HepG2 (cell line): ENCODE data around the gene RINL. TPM values are rescaled to one million over a fixed set of nuclear protein-coding genes. Genes with fewer than 3 reads are reported as not detected.

Experiments used
- FOXO1 ChIP-seq: sonication (generic); formaldehyde crosslinking; IDR thresholded peaks from 2 replicates; pipeline ENCODE4 v1.4.0; 2020; ENCODE audit warnings: missing genetic modification reagents
- GABPA ChIP-seq, 2 experiments: IDR thresholded peaks; 2 replicates each; pipeline ENCODE4 v1.6.1; 2011 to 2016; ENCODE audit warnings: low read depth in 2 of 2, low read length in 1 of 2, missing biosample characterization in 1 of 2, missing genetic modification characterization in 1 of 2
- KAT2B ChIP-seq: fragments of 150-350 bp; IDR thresholded peaks from 2 replicates; pipeline ENCODE4 v1.6.1; 2014; ENCODE audit warnings: low read depth, low read length, borderline replicate concordance
- STAG1 ChIP-seq: sonication (generic); formaldehyde crosslinking; IDR thresholded peaks from 2 replicates; pipeline ENCODE4 v1.4.0; 2020; ENCODE audit warnings: missing genetic modification reagents
- YY1 ChIP-seq: IDR thresholded peaks from 2 replicates; pipeline ENCODE4 v1.6.1; 2011; ENCODE audit warnings: low read length, low read depth, moderate library complexity, mild to moderate bottlenecking; ENCODE audit not compliant: insufficient read depth, insufficient replicate concordance
- ZKSCAN5 ChIP-seq: sonication (generic); formaldehyde crosslinking; IDR thresholded peaks from 2 replicates; pipeline ENCODE4 v1.5.1; 2020; ENCODE audit warnings: mild to moderate bottlenecking, missing genetic modification reagents
- ZNF230 ChIP-seq: sonication (generic); formaldehyde crosslinking; IDR thresholded peaks from 2 replicates; pipeline ENCODE4 v1.4.0; 2020; ENCODE audit warnings: mild to moderate bottlenecking, missing genetic modification reagents
- ZNF616 ChIP-seq: sonication (generic); formaldehyde crosslinking; IDR thresholded peaks from 2 replicates; pipeline ENCODE4 v1.5.0; 2020; ENCODE audit warnings: low read depth, mild to moderate bottlenecking, missing genetic modification reagents
- ZSCAN12 ChIP-seq: sonication (generic); formaldehyde crosslinking; IDR thresholded peaks from 2 replicates; pipeline ENCODE4 v1.9.0; 2021; ENCODE audit warnings: mild to moderate bottlenecking, missing genetic modification reagents
- ZSCAN31 ChIP-seq: sonication (generic); formaldehyde crosslinking; IDR thresholded peaks from 2 replicates; pipeline ENCODE4 v1.5.0; 2020; ENCODE audit warnings: low read depth, mild to moderate bottlenecking, missing genetic modification reagents
- polyA plus RNA-seq, 8 experiments: library from polyadenylated mRNA; depleted of rRNA in 3 of 8; stranded (reverse) in 7 of 8; unstranded in 1 of 8; fragments of >200 nt; fragmentation: Illumina TruSeq in 4 of 8; extraction: Trizol in 4 of 8; gene quantifications; 2 replicates each; pipeline versions ENCODE4 v1.2.1 to v1.2.3, GENCODE V29; 2011 to 2016; ENCODE audit warnings: low read depth in 4 of 8, missing spikeins in 1 of 8, mixed read lengths in 1 of 8; ENCODE audit not compliant: insufficient read depth in 1 of 8
- total RNA-seq, 5 experiments: library from RNA; depleted of rRNA; stranded (reverse); fragments of >200 nt; fragmentation: Illumina TruSeq; extraction: Trizol; gene quantifications; 2 replicates each; pipeline ENCODE4 v1.2.3, GENCODE V29; 2016; ENCODE audit warnings: low read depth in 1 of 5
- TF ChIP-seq, protein P1 (sequence below): IDR thresholded peaks from 2 replicates; pipeline ENCODE4 v1.6.1; 2016; ENCODE audit warnings: missing biosample characterization, missing genetic modification reagents, low read depth
- TF ChIP-seq, protein P2 (sequence below): sonication (generic); formaldehyde crosslinking; conservative IDR thresholded peaks from 2 replicates; pipeline ENCODE4 v1.8.0; 2022; ENCODE audit warnings: missing genetic modification reagents
- TF ChIP-seq, protein P3 (sequence below): sonication (generic); formaldehyde crosslinking; IDR thresholded peaks from 2 replicates; pipeline ENCODE4 v1.5.0; 2020; ENCODE audit warnings: missing genetic modification reagents
- TF ChIP-seq, protein P4 (sequence below): sonication (generic); formaldehyde crosslinking; IDR thresholded peaks from 2 replicates; pipeline ENCODE4 v1.8.0; 2022; ENCODE audit warnings: mild to moderate bottlenecking, missing genetic modification reagents
- TF ChIP-seq, protein P5 (sequence below): sonication (generic); formaldehyde crosslinking; IDR thresholded peaks from 2 replicates; pipeline ENCODE4 v1.4.0; 2020; ENCODE audit warnings: missing genetic modification reagents, borderline replicate concordance
- TF ChIP-seq, protein P6 (sequence below), 2 experiments: sonication (generic) in 1 of 2; formaldehyde crosslinking in 1 of 2; IDR thresholded peaks; 2 replicates each; pipeline versions ENCODE4 v1.4.0 to v1.6.1; 2016 to 2020; ENCODE audit warnings: borderline replicate concordance in 1 of 2, low read depth in 1 of 2, mild to moderate bottlenecking in 1 of 2, missing genetic modification reagents in 1 of 2

The RINL gene
- total and polyA plus RNA-seq, 2 of the 13 experiments (the other 11 are each of a cell fraction or from before 2014, with no cell fraction given), result 11.4 to 18.0 TPM

DNA sequence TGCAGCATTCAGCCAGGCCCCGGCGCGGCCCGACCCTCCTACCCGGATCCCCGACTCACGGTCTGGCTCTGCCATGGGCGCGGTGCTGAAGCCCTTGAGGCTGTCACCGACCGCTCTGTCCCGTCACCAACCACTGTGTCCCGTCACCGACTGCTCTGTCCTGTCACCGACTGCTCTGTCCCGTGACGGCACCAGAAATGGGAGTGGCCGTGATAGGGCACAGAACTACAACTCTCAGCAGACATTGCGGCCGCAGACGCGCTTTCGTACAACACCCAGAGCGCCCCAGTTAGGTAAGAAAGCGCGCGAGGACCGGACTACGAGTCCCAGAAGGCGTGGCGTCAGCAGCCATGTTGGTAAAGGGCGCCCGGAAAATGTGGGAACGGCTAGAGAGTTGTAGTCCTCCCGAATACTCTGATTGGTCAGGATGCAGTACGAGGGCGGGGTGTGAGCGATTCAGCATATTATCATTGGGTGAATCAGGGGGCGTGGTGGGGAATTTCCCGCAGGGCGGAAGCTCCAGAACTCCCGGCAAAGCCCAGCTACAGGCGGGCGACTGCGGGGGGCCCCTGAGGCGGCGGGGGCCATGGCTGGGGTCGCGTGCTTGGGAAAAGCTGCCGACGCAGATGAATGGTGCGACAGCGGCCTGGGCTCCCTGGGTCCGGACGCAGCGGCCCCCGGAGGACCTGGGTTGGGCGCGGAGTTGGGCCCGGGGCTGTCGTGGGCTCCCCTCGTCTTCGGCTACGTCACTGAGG lies 21.5 kb upstream of the RINL start, which contains the start of the genes NFKBIB and SIRT2 (continued):
- TF ChIP-seq, protein P1, sequence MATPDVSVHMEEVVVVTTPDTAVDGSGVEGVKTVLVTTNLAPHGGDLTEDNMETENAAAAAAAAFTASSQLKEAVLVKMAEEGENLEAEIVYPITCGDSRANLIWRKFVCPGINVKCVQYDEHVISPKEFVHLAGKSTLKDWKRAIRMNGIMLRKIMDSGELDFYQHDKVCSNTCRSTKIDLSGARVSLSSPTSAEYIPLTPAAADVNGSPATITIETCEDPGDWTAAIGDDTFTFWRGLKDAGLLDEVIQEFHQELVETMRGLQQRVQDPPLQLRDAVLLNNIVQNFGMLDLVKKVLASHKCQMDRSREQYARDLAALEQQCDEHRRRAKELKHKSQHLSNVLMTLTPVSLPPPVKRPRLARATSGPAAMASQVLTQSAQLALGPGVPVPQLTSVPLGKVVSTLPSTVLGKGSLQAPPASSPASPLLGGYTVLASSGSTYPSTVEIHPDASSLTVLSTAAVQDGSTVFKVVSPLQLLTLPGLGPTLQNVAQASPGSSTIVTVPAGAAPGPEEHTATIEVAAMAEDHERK (CRISPR knock-in tag), result peak; percentile 87
- TF ChIP-seq, protein P2, sequence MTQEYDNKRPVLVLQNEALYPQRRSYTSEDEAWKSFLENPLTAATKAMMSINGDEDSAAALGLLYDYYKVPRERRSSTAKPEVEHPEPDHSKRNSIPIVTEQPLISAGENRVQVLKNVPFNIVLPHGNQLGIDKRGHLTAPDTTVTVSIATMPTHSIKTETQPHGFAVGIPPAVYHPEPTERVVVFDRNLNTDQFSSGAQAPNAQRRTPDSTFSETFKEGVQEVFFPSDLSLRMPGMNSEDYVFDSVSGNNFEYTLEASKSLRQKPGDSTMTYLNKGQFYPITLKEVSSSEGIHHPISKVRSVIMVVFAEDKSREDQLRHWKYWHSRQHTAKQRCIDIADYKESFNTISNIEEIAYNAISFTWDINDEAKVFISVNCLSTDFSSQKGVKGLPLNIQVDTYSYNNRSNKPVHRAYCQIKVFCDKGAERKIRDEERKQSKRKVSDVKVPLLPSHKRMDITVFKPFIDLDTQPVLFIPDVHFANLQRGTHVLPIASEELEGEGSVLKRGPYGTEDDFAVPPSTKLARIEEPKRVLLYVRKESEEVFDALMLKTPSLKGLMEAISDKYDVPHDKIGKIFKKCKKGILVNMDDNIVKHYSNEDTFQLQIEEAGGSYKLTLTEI, result no peak
- TF ChIP-seq FOXO1 (CRISPR knock-in tag) (peak; percentile 17; the same call in 1 of the 2 replicates), STAG1 (CRISPR knock-in tag) (peak; percentile 38), ZSCAN31 (no peak; the same call in 1 of the 2 replicates), ZKSCAN5 (CRISPR knock-in tag) (no peak), KAT2B (no peak), ZNF230 (CRISPR knock-in tag) (no peak; the same call in 1 of the 2 replicates), GABPA (IDR thresholded peaks at IDR 0.05; ENCODE audit: low read depth, low read length) (peak; percentile 65), GABPA (CRISPR knock-in tag; IDR thresholded peaks at IDR 0.05; ENCODE audit: low read depth) (peak; percentile 92), ZNF616 (CRISPR knock-in tag) (no peak), ZSCAN12 (CRISPR knock-in tag) (no peak), YY1 (peak; percentile 99)
- TF ChIP-seq, protein P3, sequence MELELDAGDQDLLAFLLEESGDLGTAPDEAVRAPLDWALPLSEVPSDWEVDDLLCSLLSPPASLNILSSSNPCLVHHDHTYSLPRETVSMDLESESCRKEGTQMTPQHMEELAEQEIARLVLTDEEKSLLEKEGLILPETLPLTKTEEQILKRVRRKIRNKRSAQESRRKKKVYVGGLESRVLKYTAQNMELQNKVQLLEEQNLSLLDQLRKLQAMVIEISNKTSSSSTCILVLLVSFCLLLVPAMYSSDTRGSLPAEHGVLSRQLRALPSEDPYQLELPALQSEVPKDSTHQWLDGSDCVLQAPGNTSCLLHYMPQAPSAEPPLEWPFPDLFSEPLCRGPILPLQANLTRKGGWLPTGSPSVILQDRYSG, result no peak
- TF ChIP-seq, protein P4, sequence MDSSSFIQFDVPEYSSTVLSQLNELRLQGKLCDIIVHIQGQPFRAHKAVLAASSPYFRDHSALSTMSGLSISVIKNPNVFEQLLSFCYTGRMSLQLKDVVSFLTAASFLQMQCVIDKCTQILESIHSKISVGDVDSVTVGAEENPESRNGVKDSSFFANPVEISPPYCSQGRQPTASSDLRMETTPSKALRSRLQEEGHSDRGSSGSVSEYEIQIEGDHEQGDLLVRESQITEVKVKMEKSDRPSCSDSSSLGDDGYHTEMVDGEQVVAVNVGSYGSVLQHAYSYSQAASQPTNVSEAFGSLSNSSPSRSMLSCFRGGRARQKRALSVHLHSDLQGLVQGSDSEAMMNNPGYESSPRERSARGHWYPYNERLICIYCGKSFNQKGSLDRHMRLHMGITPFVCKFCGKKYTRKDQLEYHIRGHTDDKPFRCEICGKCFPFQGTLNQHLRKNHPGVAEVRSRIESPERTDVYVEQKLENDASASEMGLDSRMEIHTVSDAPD (CRISPR knock-in tag), result no peak
- TF ChIP-seq, protein P5, sequence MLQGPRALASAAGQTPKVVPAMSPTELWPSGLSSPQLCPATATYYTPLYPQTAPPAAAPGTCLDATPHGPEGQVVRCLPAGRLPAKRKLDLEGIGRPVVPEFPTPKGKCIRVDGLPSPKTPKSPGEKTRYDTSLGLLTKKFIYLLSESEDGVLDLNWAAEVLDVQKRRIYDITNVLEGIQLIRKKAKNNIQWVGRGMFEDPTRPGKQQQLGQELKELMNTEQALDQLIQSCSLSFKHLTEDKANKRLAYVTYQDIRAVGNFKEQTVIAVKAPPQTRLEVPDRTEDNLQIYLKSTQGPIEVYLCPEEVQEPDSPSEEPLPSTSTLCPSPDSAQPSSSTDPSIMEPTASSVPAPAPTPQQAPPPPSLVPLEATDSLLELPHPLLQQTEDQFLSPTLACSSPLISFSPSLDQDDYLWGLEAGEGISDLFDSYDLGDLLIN (CRISPR knock-in tag), result no peak
- TF ChIP-seq, protein P6, sequence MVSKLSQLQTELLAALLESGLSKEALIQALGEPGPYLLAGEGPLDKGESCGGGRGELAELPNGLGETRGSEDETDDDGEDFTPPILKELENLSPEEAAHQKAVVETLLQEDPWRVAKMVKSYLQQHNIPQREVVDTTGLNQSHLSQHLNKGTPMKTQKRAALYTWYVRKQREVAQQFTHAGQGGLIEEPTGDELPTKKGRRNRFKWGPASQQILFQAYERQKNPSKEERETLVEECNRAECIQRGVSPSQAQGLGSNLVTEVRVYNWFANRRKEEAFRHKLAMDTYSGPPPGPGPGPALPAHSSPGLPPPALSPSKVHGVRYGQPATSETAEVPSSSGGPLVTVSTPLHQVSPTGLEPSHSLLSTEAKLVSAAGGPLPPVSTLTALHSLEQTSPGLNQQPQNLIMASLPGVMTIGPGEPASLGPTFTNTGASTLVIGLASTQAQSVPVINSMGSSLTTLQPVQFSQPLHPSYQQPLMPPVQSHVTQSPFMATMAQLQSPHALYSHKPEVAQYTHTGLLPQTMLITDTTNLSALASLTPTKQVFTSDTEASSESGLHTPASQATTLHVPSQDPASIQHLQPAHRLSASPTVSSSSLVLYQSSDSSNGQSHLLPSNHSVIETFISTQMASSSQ (IDR thresholded peaks at IDR 0.05; ENCODE audit: low read depth), result no peak
- TF ChIP-seq, protein P6 (CRISPR knock-in tag; IDR thresholded peaks at IDR 0.05; ENCODE audit: borderline replicate concordance), result no peak; the same call in 1 of the 2 replicates
